IMR-90 (cell line): ENCODE data around the gene RFX5.

ENCODE experiments used
- CTCF ChIP-seq: conservative IDR thresholded peaks from 2 replicates; pipeline ENCODE4 v1.5.1; 2012; ENCODE audit warnings: mild to moderate bottlenecking, low read depth, low read length, improper control_type of control experiment
- MAFK ChIP-seq: IDR thresholded peaks from 2 replicates; pipeline ENCODE4 v1.6.1; 2012; ENCODE audit warnings: low read depth, low read length, improper control_type of control experiment
- POLR2A ChIP-seq: IDR thresholded peaks from 2 replicates; pipeline ENCODE4 v1.6.1; 2012; ENCODE audit warnings: mild to moderate bottlenecking, low read depth, low read length
- RAD21 ChIP-seq: IDR thresholded peaks from 2 replicates; pipeline ENCODE4 v1.6.1; 2012; ENCODE audit warnings: low read length, improper control_type of control experiment

DNA sequence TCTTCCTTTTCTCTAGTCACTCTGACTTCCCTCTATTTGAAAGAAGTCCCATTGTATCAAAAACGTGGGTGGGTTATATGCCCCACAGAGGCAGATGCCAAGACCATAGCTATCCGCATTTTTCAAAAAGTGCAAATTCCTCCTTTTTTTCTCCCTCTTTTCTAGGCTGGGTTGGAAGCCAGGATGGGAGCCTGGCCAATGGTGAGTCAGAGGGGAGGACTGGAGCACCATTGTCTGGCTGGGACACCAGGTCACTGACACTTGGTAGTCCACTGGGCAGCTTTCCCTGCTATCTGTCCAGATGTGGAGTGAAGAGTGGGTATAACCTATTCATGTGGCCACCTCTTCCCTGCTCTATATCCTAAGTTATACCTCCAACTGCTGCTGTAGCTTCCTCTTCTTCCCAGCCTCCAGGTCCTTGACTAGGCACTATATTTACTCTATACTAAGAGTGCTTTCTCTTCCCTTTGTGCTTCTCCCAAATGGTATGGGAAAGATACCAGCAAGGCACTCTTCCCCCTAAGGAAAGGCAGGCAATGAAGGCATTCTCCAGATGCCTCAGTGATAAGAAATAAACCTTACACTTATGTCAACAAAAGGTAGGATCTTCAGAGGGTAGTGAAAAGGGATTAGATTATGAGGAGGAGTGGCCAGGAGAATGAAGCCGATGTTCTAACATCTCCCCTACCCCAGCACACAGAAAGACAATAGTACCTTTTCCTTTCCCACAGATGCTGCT, 32.7 kb downstream of the RFX5 start:
- no peak for TF ChIP-seq MAFK
- TF ChIP-seq CTCF = no peak
- TF ChIP-seq POLR2A = no peak
- TF ChIP-seq RAD21 = no peak
